Naive thymus-derived CD8-positive, alpha-beta T cell (primary cell): ENCODE data around the gene ATP6AP2. TPM values are rescaled to one million over a fixed set of nuclear protein-coding genes. Genes with fewer than 3 reads are reported as not detected.
"Not testable (repeated sequence)": the region's sequence is repeated elsewhere in the genome, so short reads cannot be mapped to it uniquely, and the experiment has no call there.

Experiments used
- ATAC-seq, 2 donors: fragments of 150-1000 bp; cut with Tn5 transposase in 1 of 2; sonication (Bioruptor Pico), chemical (Tn5 transposase) in 1 of 2; 1 replicate in 1 of 2; 2 replicates in 1 of 2; pipeline ENCODE4 v1.10.0; 2021; ENCODE audit warnings: mild to moderate bottlenecking in 2 of 2, moderate library complexity in 2 of 2
- POLR2A ChIA-PET: fragments of 350-600 bp; sonication (Branson Sonifier 250); formaldehyde crosslinking; loops from one replicate; lab custom pipeline; 2021; ENCODE audit warnings: antibody characterized with exemption; lab: Charles Lee
- DNase-seq, 10 donors: peaks; one replicate each; pipeline versions ENCODE4 v3.0.0 to v3.0.0-alpha.2; 2020 to 2022
- H3K27ac Mint-ChIP-seq, 10 donors: one replicate each; pipeline ENCODE4 v1.8.0; 2020 to 2022; ENCODE audit warnings: mild to moderate bottlenecking in 10 of 10, mixed read lengths in 10 of 10, moderate library complexity in 4 of 10, inconsistent platforms in 1 of 10
- H3K27me3 Mint-ChIP-seq, 5 donors: one replicate each; pipeline ENCODE4 v1.8.0; 2021 to 2022; ENCODE audit warnings: mixed read lengths in 5 of 5
- H3K36me3 Mint-ChIP-seq, 3 donors: one replicate each; pipeline ENCODE4 v1.8.0; 2020 to 2022; ENCODE audit warnings: mixed read lengths in 3 of 3, mild to moderate bottlenecking in 2 of 3, inconsistent platforms in 1 of 3
- H3K4me1 Mint-ChIP-seq, 4 donors: one replicate each; pipeline ENCODE4 v1.8.0; 2021 to 2022; ENCODE audit warnings: mixed read lengths in 4 of 4
- H3K4me3 Mint-ChIP-seq, 10 donors: one replicate each; pipeline ENCODE4 v1.8.0; 2020 to 2022; ENCODE audit warnings: mild to moderate bottlenecking in 10 of 10, mixed read lengths in 10 of 10, moderate library complexity in 6 of 10, inconsistent platforms in 1 of 10
- H3K9me3 Mint-ChIP-seq, 9 donors: one replicate each; pipeline ENCODE4 v1.8.0; 2020 to 2022; ENCODE audit warnings: mixed read lengths in 9 of 9, mild to moderate bottlenecking in 3 of 9, inconsistent platforms in 1 of 9, moderate library complexity in 1 of 9
- polyA plus RNA-seq, 3 donors: library from polyadenylated mRNA; unstranded; fragments of 300-500 nt; fragmentation: Illumina TruSeq; gene quantifications; one replicate each; pipeline ENCODE4 v1.2.3, GENCODE V29; 2021
- total RNA-seq, 8 experiments: library from RNA in 2 of 8; stranded (reverse) in 2 of 8; gene quantifications; one replicate each; pipeline ENCODE4 v1.2.3 and lab custom pipeline; 2021 to 2026

ATP6AP2 gene
- total and polyA plus RNA-seq, 5 experiments from 2014 or later = 68.8 to 202 (median 180) TPM

DNA sequence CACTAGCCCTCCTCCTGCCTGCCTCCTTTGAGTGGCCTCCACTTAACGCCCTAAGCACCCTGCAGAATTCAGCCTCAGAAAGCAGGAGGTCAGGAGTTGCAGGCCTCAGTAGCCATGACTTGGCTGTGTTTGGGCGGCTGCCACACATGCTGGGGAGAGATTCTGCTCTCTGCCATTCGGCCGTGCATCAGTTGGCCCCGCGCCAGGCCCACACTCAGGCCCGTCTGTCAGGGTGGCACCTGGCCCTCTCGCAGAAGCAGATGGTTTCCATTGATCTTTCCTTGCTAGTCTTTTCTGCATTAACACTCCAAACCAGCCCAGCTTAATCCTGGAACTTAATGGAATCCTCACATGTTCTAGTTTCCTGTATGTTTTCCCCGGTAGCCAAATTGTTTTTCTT, 30.7 kb upstream of the ATP6AP2 start:
- no peaks in the 10 kb centered on the region for H3K9me3 Mint-ChIP-seq
- no peaks in the 10 kb centered on the region for H3K27me3 Mint-ChIP-seq
- no peaks in the 10 kb centered on the region for H3K4me1 Mint-ChIP-seq
- no peaks in the 10 kb centered on the region for H3K36me3 Mint-ChIP-seq
- POLR2A ChIA-PET = no interaction called here
- H3K4me3 Mint-ChIP-seq = no peak overlapping the region
- no peak for ATAC-seq
- H3K27ac Mint-ChIP-seq = no peak overlapping the region
- DNase-seq = no peak

DNA sequence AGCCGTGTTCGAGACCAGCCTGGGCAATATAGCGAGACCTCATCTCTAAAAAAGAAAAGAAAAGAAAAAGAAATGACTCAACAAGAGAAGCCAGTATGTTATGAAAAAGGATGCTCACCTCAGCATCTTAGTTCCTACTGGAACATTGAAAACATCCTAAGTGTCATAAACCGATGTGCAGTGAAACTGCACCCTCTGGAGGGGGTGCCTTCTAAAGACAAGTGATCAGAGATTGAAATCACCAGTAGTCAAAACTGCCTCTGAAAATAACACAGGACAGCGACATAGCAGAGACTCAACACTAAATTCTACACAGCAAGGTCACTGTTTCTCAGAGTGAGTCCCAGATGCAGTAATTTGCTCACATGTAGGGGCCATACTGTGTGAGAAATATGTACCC, 28.0 kb upstream of the ATP6AP2 start:
- Mint-ChIP-seq H3K36me3 (no peaks in the 10 kb centered on the region), H3K4me3 (no peak overlapping the region)

DNA sequence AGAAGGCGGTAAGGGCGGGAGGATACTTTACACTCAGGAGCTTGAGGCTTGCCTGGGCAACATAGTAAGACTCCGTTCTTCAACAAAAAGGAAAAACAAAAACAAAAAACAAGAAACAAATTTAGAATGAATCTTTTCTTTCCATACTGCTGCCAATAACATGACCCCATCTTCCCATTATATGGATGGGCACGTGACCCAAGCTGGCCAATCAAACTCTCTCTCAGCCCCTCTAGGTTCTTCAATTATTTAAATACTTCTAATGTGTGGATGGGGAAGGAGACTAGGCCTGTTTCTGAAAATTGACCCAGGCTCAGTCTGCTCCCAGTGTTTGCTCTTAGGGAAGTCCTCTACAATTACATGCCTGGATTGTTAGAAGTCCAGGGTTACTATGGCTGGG, 22.2 kb upstream of the ATP6AP2 start:
- H3K27ac Mint-ChIP-seq = no peak overlapping the region
- H3K4me1 Mint-ChIP-seq = peaks cover 0 to 1% (median 0%) of the 10 kb centered on the region in 4 donors
- ATAC-seq = no peak

More for the DNA sequence above, 28.0 kb upstream of the ATP6AP2 start:
- H3K27ac Mint-ChIP-seq = no peak overlapping the region
- H3K4me1 Mint-ChIP-seq = peaks cover 0 to 1% (median 0%) of the 10 kb centered on the region in 4 donors
- no peak for DNase-seq
- POLR2A ChIA-PET = no interaction called here
- no peak for ATAC-seq
- H3K27me3 Mint-ChIP-seq = no peaks in the 10 kb centered on the region
- H3K9me3 Mint-ChIP-seq = no peaks in the 10 kb centered on the region

DNA sequence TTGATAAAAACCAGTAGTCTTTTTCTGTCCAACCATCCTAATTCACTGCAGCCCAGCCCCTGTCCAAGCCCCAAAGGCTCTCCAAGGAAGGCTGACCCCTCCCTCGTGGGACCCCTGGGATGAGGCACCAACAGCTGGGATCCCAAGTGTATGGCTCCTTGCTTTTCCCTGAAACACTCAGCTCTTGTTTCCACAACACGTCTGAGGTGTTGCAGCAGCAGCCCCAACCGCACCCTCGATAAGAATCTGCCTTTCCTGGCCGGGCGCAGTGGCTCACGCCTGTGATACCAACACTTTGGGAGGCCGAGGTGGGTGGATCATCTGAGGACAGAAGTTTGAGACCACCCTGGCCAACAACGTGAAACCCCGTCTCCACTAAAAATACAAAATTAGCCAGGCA, 17.0 kb upstream of the ATP6AP2 start:
- POLR2A ChIA-PET = no interaction called here
- Mint-ChIP-seq H3K4me1 (no peaks in the 10 kb centered on the region), H3K27me3 (no peaks in the 10 kb centered on the region), H3K9me3 (no peaks in the 10 kb centered on the region), H3K36me3 (no peaks in the 10 kb centered on the region), H3K27ac (no peak overlapping the region), H3K4me3 (no peak overlapping the region)
- no peak for ATAC-seq
- no peak for DNase-seq

More for the DNA sequence above, 22.2 kb upstream of the ATP6AP2 start:
- no peak for DNase-seq
- no peaks in the 10 kb centered on the region for H3K36me3 Mint-ChIP-seq
- no peaks in the 10 kb centered on the region for H3K9me3 Mint-ChIP-seq
- POLR2A ChIA-PET = no interaction called here
- H3K4me3 Mint-ChIP-seq = no peak overlapping the region
- no peaks in the 10 kb centered on the region for H3K27me3 Mint-ChIP-seq

DNA sequence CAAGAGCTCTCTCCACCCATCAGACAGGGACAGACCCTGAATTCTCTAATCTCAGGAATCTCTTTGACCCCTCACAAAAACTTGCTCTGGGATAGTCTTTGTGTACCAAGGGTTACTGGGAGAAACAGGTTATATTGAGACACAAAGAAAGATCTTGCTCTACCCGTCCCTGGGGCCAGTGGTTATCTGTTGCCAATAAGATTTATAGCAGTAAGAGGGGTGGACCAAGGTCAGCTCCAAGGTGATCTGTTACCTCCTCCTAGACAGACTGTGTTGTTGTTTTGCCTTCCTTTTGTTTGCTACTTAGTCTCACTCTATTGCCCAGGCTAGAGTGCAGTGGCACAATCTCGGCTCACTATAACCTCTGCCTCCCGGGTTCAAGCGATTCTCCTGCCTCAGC, 16.3 kb upstream of the ATP6AP2 start:
- DNase-seq (no peak), ATAC-seq (no peak)
- no peaks in the 10 kb centered on the region for H3K4me1 Mint-ChIP-seq
- no peaks in the 10 kb centered on the region for H3K9me3 Mint-ChIP-seq
- H3K27ac Mint-ChIP-seq = no peak overlapping the region
- no peaks in the 10 kb centered on the region for H3K36me3 Mint-ChIP-seq
- POLR2A ChIA-PET = no interaction called here
- H3K4me3 Mint-ChIP-seq = no peak overlapping the region
- H3K27me3 Mint-ChIP-seq = no peaks in the 10 kb centered on the region

DNA sequence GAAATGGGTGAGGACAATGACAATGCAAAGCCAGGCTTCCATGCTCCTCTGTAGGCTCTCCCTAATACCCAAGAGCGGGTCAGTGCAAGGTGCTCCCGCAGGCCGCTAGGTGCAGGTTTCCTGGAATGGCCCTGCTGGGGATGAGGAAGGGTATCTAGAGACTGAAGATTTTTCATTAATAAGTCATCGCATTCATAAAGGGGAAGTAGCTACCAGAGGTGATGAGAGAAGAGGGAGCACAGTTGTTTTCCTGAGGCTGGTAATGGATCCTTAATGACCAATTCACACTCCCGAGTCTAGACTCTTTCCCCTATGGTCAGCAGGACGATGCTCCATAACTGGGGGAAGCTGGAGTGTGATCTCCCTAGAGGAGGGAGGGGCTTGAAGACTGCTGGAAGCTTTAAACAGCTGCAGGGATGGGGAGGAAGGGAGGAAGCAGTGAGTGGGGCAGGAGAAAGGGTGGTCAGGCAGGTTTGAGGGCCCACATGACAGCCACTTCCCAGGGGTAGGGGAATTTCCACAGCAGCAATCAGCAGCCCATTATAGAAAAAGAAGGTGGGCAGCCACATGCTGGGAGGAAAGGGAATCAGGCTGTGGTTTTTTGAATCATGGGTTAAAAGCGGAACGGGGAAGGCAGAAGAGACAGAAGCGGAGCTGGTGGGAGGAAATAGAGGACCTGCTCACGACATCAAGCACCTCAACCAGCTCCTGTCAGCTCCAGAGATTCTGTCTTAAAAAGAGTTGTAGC, 10.2 kb upstream of the ATP6AP2 start:
- Mint-ChIP-seq H3K4me3 (peak overlapping the region; percentile 79 to 90 (median 86)), H3K27ac (peak overlapping the region; percentile 47 to 93 (median 88)), H3K27me3 (no peaks in the 10 kb centered on the region), H3K9me3 (no peaks in the 10 kb centered on the region), H3K4me1 (peaks cover 0 to 17% (median 15%) of the 10 kb centered on the region in 4 donors), H3K36me3 (no peaks in the 10 kb centered on the region)
- POLR2A ChIA-PET = interaction anchor here (0.6 to 2.3 kb wide), 2 partner anchors 10 to 1855 kb away, joined by 3 to 9 read pairs; partner anchors contain the start of gene ATP6AP2
- ATAC-seq (peak; percentile 63 to 64), DNase-seq (peak in 3 of 10 donors; percentile 1 to 14 (median 13))

DNA sequence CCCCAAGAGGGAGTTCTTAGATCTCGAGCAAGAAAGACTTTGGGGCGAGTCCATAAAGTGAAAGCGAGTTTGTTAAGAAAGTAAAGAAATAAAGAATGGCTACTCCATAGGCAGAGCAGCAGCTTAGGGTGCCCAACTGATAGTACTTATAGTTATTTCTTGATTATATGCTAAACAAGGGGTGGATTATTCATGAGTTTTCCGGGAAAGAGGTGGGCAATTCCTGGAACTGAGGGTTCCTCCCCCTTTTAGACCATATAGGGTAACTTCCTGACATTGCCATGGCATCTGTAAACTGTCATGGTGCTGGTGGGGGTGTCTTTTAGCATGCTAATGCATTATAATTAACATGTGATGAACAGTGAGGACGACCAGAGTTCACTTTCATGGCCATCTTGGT, 9.6 kb upstream of the ATP6AP2 start:
- not testable (repeated sequence) for H3K27me3 Mint-ChIP-seq, H3K36me3 Mint-ChIP-seq, H3K9me3 Mint-ChIP-seq
- ATAC-seq (peak; percentile 28 to 32), DNase-seq (peak in 6 of 10 donors; percentile 19 to 57 (median 34))
- POLR2A ChIA-PET = interaction anchor here (2.3 kb wide), 1 partner anchor 10 kb away, joined by 9 read pairs; the partner anchor contains the start of gene ATP6AP2
- Mint-ChIP-seq H3K4me1 (peaks cover 0 to 17% (median 15%) of the 10 kb centered on the region in 4 donors), H3K4me3 (peak overlapping the region; percentile 79 to 90 (median 86)), H3K27ac (peak overlapping the region; percentile 70 to 93 (median 88))

DNA sequence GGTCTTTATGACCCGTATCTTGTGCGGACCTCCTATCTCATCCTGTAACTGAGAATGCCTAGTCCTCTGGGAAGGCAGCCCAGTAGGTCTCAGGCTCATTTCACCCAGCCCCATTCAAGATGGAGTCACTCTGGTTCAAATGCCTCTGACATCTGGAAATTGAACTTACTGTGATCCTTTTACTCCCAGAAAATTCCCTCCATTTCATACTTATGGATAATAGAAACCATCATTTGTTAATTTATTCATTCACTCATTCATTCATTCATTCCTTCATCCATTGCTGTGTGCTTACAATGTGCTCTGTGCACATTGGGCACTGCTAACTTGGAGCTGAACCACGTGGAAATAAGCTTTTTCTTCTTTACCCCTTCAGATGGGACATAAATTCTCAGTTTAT, 9.2 kb upstream of the ATP6AP2 start:
- peaks cover 0 to 17% (median 15%) of the 10 kb centered on the region in 4 donors for H3K4me1 Mint-ChIP-seq
- H3K27me3 Mint-ChIP-seq = no peaks in the 10 kb centered on the region
- ATAC-seq (no peak), DNase-seq (no peak)
- H3K9me3 Mint-ChIP-seq = no peaks in the 10 kb centered on the region
- POLR2A ChIA-PET = interaction anchor here (2.3 kb wide), 1 partner anchor 9 kb away, joined by 9 read pairs; the partner anchor contains the start of gene ATP6AP2
- H3K27ac Mint-ChIP-seq = peak overlapping the region in 4 of 10 donors; percentile 76 to 93 (median 89)
- no peaks in the 10 kb centered on the region for H3K36me3 Mint-ChIP-seq
- H3K4me3 Mint-ChIP-seq = peak overlapping the region in 5 of 10 donors; percentile 81 to 90 (median 86)

DNA sequence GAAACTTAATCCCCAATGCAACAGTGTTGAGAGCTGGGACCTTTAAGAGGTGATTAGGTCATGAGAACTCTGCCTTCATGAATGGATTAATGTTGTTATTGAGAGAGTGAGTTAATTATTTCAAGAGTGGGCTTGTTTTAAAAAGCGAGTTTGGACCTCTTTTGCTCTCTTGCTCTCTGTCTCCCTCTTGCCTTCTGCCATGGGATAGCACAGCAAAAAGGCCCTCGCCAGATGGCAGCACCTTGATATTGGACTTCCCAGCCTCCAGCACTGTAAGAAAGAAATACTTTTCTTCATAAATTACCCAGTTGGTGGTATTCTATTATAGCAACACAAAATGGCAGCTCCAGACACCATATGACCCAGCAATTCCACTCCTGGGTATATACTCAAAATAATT, 7.0 kb upstream of the ATP6AP2 start:
- Mint-ChIP-seq H3K9me3 (no peaks in the 10 kb centered on the region), H3K4me1 (peaks cover 0 to 17% (median 15%) of the 10 kb centered on the region in 4 donors), H3K4me3 (no peak overlapping the region), H3K36me3 (no peaks in the 10 kb centered on the region), H3K27ac (no peak overlapping the region), H3K27me3 (no peaks in the 10 kb centered on the region)
- DNase-seq (no peak), ATAC-seq (no peak)
- POLR2A ChIA-PET = interaction anchor here (0.7 kb wide), 1 partner anchor 46 kb away, joined by 5 read pairs; no protein-coding TSS in a partner anchor

DNA sequence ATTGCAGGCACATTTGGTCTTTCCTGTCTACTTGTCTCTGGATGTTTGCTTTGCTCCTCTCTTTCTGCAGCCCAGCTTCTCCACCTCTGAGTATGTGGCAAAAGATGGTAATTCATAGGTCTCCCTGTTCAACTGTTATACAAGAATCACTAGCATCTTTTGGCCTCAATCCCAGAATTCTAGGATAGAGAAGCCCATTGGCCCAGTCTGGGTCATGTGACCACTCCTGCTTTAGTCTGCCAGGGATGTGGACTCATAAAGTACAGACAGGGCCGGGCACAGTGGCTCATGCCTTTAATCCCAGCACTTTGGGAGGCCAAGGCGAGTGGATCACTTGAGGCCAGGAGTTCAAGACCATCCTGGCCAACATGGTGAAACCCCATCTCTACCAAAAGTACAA, 5.4 kb upstream of the ATP6AP2 start:
- H3K4me3 Mint-ChIP-seq, H3K27ac Mint-ChIP-seq, ATAC-seq, H3K9me3 Mint-ChIP-seq, DNase-seq, H3K36me3 Mint-ChIP-seq, POLR2A ChIA-PET, H3K27me3 Mint-ChIP-seq: not testable (repeated sequence)
- H3K4me1 Mint-ChIP-seq = peaks cover 0 to 18% (median 12%) of the 10 kb centered on the region in 4 donors

DNA sequence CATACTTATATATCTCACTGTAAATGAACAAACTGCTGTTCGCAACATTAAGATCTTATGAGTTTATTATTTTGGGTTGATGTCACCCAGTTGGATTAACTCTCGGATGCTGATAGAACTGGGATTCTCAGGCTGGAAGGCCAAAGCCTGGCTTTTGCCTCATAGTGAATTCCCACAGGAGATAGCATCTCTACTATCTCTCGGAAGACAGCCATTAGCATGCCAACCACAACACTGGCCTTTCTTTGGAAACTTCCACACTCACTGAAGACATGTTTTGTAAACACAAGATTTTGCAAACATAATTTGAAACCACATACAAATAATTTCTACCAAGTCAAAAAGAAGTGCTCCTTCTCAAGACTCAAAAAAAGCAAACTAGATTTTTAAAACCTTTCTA, 4.5 kb upstream of the ATP6AP2 start:
- no peak overlapping the region for H3K27ac Mint-ChIP-seq
- DNase-seq (no peak), ATAC-seq (no peak)
- H3K4me1 Mint-ChIP-seq = peaks cover 0 to 11% (median 6%) of the 10 kb centered on the region in 4 donors
- POLR2A ChIA-PET = no interaction called here
- H3K27me3 Mint-ChIP-seq = no peaks in the 10 kb centered on the region
- H3K36me3 Mint-ChIP-seq = no peaks in the 10 kb centered on the region
- H3K4me3 Mint-ChIP-seq = no peak overlapping the region
- H3K9me3 Mint-ChIP-seq = peaks cover 0 to 4% (median 0%) of the 10 kb centered on the region in 9 donors

DNA sequence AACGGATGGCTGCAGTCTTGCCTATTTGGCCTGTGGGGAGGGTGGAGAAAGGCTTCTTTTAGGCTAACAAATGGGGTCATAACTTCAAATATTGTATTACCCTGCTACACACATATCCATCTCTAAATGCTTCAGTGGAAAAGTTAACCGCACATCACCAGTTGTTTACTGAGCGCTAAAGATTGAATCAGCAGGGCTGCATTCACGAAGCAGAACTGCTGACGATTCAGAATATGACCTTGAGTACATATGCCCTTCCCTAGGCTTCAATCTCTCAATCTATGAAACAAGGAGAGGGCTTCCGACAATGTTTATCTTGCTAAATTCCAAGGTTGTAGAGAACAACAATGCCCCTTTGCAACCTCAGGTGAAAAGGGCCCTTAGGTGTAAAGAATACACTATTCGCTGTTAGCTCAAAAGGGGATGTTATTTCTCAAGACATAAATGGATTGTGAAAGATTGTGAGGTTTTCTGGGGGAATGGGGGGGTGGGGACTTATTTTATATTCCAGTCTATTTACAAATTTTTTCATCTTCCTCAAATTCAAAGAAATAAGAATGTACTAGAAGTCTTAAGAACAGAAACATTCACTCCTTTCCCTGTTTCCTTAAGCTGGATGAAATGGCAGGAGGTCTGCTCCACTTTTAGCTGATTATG, 2.6 kb upstream of the ATP6AP2 start:
- DNase-seq = no peak
- H3K36me3 Mint-ChIP-seq = no peaks in the 10 kb centered on the region
- no peaks in the 10 kb centered on the region for H3K27me3 Mint-ChIP-seq
- H3K4me3 Mint-ChIP-seq = no peak overlapping the region
- POLR2A ChIA-PET = no interaction called here
- peaks cover 0 to 4% (median 0%) of the 10 kb centered on the region in 9 donors for H3K9me3 Mint-ChIP-seq
- H3K4me1 Mint-ChIP-seq = peaks cover 4 to 23% (median 16%) of the 10 kb centered on the region in 4 donors
- no peak for ATAC-seq
- no peak overlapping the region for H3K27ac Mint-ChIP-seq

DNA sequence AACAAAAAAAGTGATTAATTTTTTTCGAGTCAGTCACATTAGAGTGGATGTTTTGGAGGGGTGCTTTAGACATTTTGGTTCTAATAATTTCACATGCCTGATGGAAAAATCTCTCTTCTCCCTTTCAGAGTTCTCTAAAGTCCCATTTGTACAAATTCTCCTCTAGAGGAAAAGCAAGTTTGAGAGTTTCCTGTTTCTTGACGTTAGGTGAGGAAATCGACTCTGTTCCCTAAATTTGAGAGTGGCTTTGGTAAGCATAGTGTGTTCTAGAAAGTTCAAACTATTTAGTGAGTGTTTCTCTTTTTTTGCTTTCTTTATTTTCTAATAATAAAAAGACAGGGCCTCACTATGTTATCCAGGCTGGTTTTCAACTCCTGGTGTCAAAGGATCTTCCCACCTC, 1.6 kb upstream of the ATP6AP2 start:
- ATAC-seq = no peak
- Mint-ChIP-seq H3K36me3 (no peaks in the 10 kb centered on the region), H3K27ac (no peak overlapping the region), H3K4me3 (no peak overlapping the region), H3K4me1 (peaks cover 10 to 30% (median 24%) of the 10 kb centered on the region in 4 donors), H3K9me3 (peaks cover 0 to 4% (median 0%) of the 10 kb centered on the region in 9 donors), H3K27me3 (no peaks in the 10 kb centered on the region)
- POLR2A ChIA-PET = no interaction called here
- no peak for DNase-seq
